KMS-11 (cell line): ENCODE results near the gene NOL12.

Experiments used
- H2AFZ ChIP-seq: fragments of 200-600 bp; sonication (generic); 2 replicates; pipeline ENCODE4 v1.6.1; 2016; ENCODE audit warnings: antibody characterized with exemption, mixed run types, low read depth
- H3K27ac ChIP-seq: fragments of 200-600 bp; sonication (generic); 2 replicates; pipeline ENCODE4 v1.6.1; 2016; ENCODE audit warnings: mild to moderate bottlenecking, mixed run types
- H3K27me3 ChIP-seq: fragments of 200-600 bp; sonication (generic); 2 replicates; pipeline ENCODE4 v1.6.1; 2017; ENCODE audit warnings: mild to moderate bottlenecking, low read depth, mixed run types, moderate library complexity; ENCODE audit not compliant: insufficient read depth
- H3K36me3 ChIP-seq: fragments of 200-600 bp; sonication (generic); 2 replicates; pipeline ENCODE4 v1.6.1; 2017; ENCODE audit warnings: mild to moderate bottlenecking, mixed run types; ENCODE audit not compliant: insufficient read depth
- H3K4me1 ChIP-seq: fragments of 200-600 bp; sonication (generic); 2 replicates; pipeline ENCODE4 v1.6.1; 2016; ENCODE audit warnings: mild to moderate bottlenecking, low read depth, mixed run types; ENCODE audit not compliant: poor library complexity, severe bottlenecking
- H3K4me2 ChIP-seq: fragments of 200-600 bp; sonication (generic); 2 replicates; pipeline ENCODE4 v1.7.0; 2016; ENCODE audit warnings: mild to moderate bottlenecking, mixed run types
- H3K4me3 ChIP-seq: fragments of 200-600 bp; sonication (generic); IDR thresholded peaks from 2 replicates; pipeline ENCODE4 v1.6.1; 2017; ENCODE audit warnings: low read depth, low read length, mixed read lengths; ENCODE audit not compliant: insufficient read depth
- H3K79me2 ChIP-seq: fragments of 200-600 bp; sonication (generic); 2 replicates; pipeline ENCODE4 v1.6.1; 2016; ENCODE audit warnings: low read depth, mixed run types; ENCODE audit not compliant: insufficient read depth
- H3K9ac ChIP-seq: fragments of 200-600 bp; sonication (generic); 2 replicates; pipeline ENCODE4 v1.6.1; 2016; ENCODE audit warnings: mild to moderate bottlenecking, mixed run types
- H4K20me1 ChIP-seq: fragments of 200-600 bp; sonication (generic); 2 replicates; pipeline ENCODE4 v1.6.1; 2016; ENCODE audit warnings: mild to moderate bottlenecking, mixed run types; ENCODE audit not compliant: insufficient read depth
- CTCF ChIP-seq: fragments of 200-600 bp; sonication (generic); conservative IDR thresholded peaks from 2 replicates; pipeline ENCODE4 v1.6.1; 2017; ENCODE audit warnings: low read depth, mild to moderate bottlenecking, antibody characterized with exemption, low read length, moderate library complexity, mixed read lengths

Gene NOL12

GRCh38 chr22:37662039-37662438 lies 24.1 kb upstream of the NOL12 start:
- TF ChIP-seq CTCF = no peak

GRCh38 chr22:37663521-37664140 lies 22.5 kb upstream of the NOL12 start:
- H3K27me3 ChIP-seq = no peaks in the 10 kb centered on the region
- no peak overlapping the region for H3K9ac ChIP-seq
- peaks cover 49% of the 10 kb centered on the region for H3K79me2 ChIP-seq
- H3K27ac ChIP-seq = no peak overlapping the region
- no peak overlapping the region for H2AFZ ChIP-seq
- peaks cover 7% of the 10 kb centered on the region for H4K20me1 ChIP-seq
- no peaks in the 10 kb centered on the region for H3K36me3 ChIP-seq
- H3K4me1 ChIP-seq = peaks cover 14% of the 10 kb centered on the region
- H3K4me3 ChIP-seq = no peak overlapping the region
- H3K4me2 ChIP-seq = no peak overlapping the region
- TF ChIP-seq CTCF = no peak

More at GRCh38 chr22:37662039-37662438, 24.1 kb upstream of the NOL12 start:
- no peak overlapping the region for H3K9ac ChIP-seq
- no peaks in the 10 kb centered on the region for H3K36me3 ChIP-seq
- peaks cover 22% of the 10 kb centered on the region for H3K4me1 ChIP-seq
- no peaks in the 10 kb centered on the region for H3K27me3 ChIP-seq
- H4K20me1 ChIP-seq = peaks cover 7% of the 10 kb centered on the region
- H3K27ac ChIP-seq = no peak overlapping the region
- no peak overlapping the region for H2AFZ ChIP-seq
- H3K4me3 ChIP-seq = no peak overlapping the region
- peaks cover 49% of the 10 kb centered on the region for H3K79me2 ChIP-seq
- H3K4me2 ChIP-seq = no peak overlapping the region

- no peak overlapping the region for H3K9ac ChIP-seq
Measured at GRCh38 chr22:37664249-37665101, 21.7 kb upstream of the NOL12 start.

GRCh38 chr22:37665487-37665886 lies 20.7 kb upstream of the NOL12 start:
- H3K4me2 ChIP-seq = no peak overlapping the region
- peaks cover 4% of the 10 kb centered on the region for H3K4me1 ChIP-seq
- no peaks in the 10 kb centered on the region for H3K27me3 ChIP-seq
- H3K9ac ChIP-seq = no peak overlapping the region
- H3K79me2 ChIP-seq = peaks cover 34% of the 10 kb centered on the region; the same call in 1 of the 2 replicates
- no peak overlapping the region for H3K4me3 ChIP-seq
- no peak overlapping the region for H2AFZ ChIP-seq
- H3K27ac ChIP-seq = no peak overlapping the region
- peaks cover 4% of the 10 kb centered on the region for H4K20me1 ChIP-seq
- no peak for TF ChIP-seq CTCF
- H3K36me3 ChIP-seq = no peaks in the 10 kb centered on the region

More at GRCh38 chr22:37664249-37665101, 21.7 kb upstream of the NOL12 start:
- Histone ChIP-seq H3K36me3 (no peaks in the 10 kb centered on the region), H3K79me2 (peaks cover 44% of the 10 kb centered on the region), H3K27me3 (no peaks in the 10 kb centered on the region), H3K4me3 (no peak overlapping the region), H2AFZ (no peak overlapping the region), H4K20me1 (peaks cover 7% of the 10 kb centered on the region), H3K4me1 (peaks cover 14% of the 10 kb centered on the region), H3K27ac (no peak overlapping the region), H3K4me2 (no peak overlapping the region)
- no peak for TF ChIP-seq CTCF
